ENCODE measurements around the gene BFAR. TPM values are rescaled to one million over a fixed set of nuclear protein-coding genes. Genes with fewer than 3 reads are reported as not detected.

Gene BFAR
- total and polyA plus RNA-seq, 9 of the 15 experiments (the other 6 are each of a cell fraction or from before 2014, with no cell fraction given), result 45.0 to 82.6 (median 60.4) TPM

GRCh38 chr16:14629612-14629918, 3.2 kb upstream of the BFAR start (continued):
- TF ChIP-seq TFE3 (CRISPR knock-in tag; IDR thresholded peaks at IDR 0.05) (no peak), FUS (optimal IDR thresholded peaks at IDR 0.05; ENCODE audit: low read depth, low read length) (no peak), TBP (optimal IDR thresholded peaks at IDR 0.05; ENCODE audit: low read depth, low read length) (no peak), HINFP (tag; conservative IDR thresholded peaks at IDR 0.05; ENCODE audit: low read depth) (no peak)

- Histone ChIP-seq H3K4me1 (replicated peaks in 1 of 2; ENCODE audit: control insufficient read depth in 2 of 2, insufficient read depth in 2 of 2, low read length in 2 of 2) (peaks cover 26 to 31% of the 10 kb centered on the region in 2 experiments), H3K9me3 (replicated peaks; ENCODE audit: control insufficient read depth, insufficient read depth, low read depth, low read length) (no peaks in the 10 kb centered on the region), H3K36me3 (ENCODE audit: control insufficient read depth, insufficient read depth, low read length) (peaks cover 39% of the 10 kb centered on the region), H3K79me2 (ENCODE audit: control insufficient read depth, insufficient read depth, low read length) (peaks cover 57% of the 10 kb centered on the region), H3K4me2 (ENCODE audit: insufficient read depth, low read length) (peak within 1 kb of the TSS; percentile 93), H3K27ac (ENCODE audit: extremely low read depth, low read depth, low read length) (peak within 1 kb of the TSS; percentile 99), H4K20me1 (replicated peaks; ENCODE audit: control insufficient read depth, insufficient read depth, low read length) (peaks cover 12% of the 10 kb centered on the region), H2AFZ (ENCODE audit: low read depth, low read length) (peak within 1 kb of the TSS; percentile 90), H3K9ac (ENCODE audit: insufficient read depth in 1 of 2, low read depth in 2 of 2, low read length in 2 of 2) (peak within 1 kb of the TSS; percentile 96 to 100), H3K9me1 (ENCODE audit: control insufficient read depth, insufficient read depth, low read length) (peaks cover 3% of the 10 kb centered on the region), H3K27me3 (ENCODE audit: control insufficient read depth in 2 of 2, insufficient read depth in 2 of 2, low read length in 2 of 2) (no peaks in the 10 kb centered on the region), H3K4me3 (peak within 1 kb of the TSS; percentile 83)
- DNase-seq (ENCODE audit: extremely low read depth in 1 of 4, low spot score in 3 of 4), result peak; percentile 96 to 98 (median 98)
- intact Hi-C loops (cut with micrococcal nuclease), result no loop called here
- ChIA-PET CTCF (ENCODE audit: low intra/inter-chr PET ratio) (no interaction called here), POLR2A (interaction anchor here (0.6 to 1.8 kb wide), 11 partner anchors 10 to 1608 kb away, joined by 3 to 10 read pairs (median 3); no protein-coding TSS in a partner anchor)
- 0% methylated on average over 36 of the region's 51 CpGs for WGBS (ENCODE audit: insufficient coverage, low coverage, missing lambda C conversion rate)
- ATAC-seq, result peak; percentile 79
- FAIRE-seq, result peak; percentile 97
- in situ Hi-C loops (cut with MboI), result loop anchor here (25.0 kb wide), 1 partner anchor 1882 kb away; no protein-coding TSS in a partner anchor
- no TSS peak for BruUV-seq (replicated peaks)
- TF ChIP-seq POLR2AphosphoS5 (IDR thresholded peaks at IDR 0.05; ENCODE audit: control insufficient read depth, insufficient read depth, low read depth, low read length), result peak; percentile 81
- peak; percentile 52 for TF ChIP-seq MBD2 (IDR thresholded peaks at IDR 0.05; ENCODE audit: borderline replicate concordance, low read depth)
- peak; percentile 55 for TF ChIP-seq ZNF263 (CRISPR knock-in tag; IDR thresholded peaks at IDR 0.05; ENCODE audit: borderline replicate concordance)
- no peak for TF ChIP-seq BRF1 (IDR thresholded peaks at IDR 0.05; ENCODE audit: borderline replicate concordance, extremely low read depth, insufficient read length)
- no peak for TF ChIP-seq DPF2 (IDR thresholded peaks at IDR 0.05)
- TF ChIP-seq KDM5B (IDR thresholded peaks at IDR 0.05; ENCODE audit: insufficient replicate concordance, low read depth, low read length), result peak; percentile 90
- TF ChIP-seq ARNT (IDR thresholded peaks at IDR 0.05), result no peak
- TF ChIP-seq HSF4 (CRISPR knock-in tag; IDR thresholded peaks at IDR 0.05; ENCODE audit: borderline replicate concordance), result no peak
- no peak for TF ChIP-seq SMARCB1 (IDR thresholded peaks at IDR 0.05; ENCODE audit: insufficient read length, low read depth)
- no peak for TF ChIP-seq PHB (CRISPR knock-in tag; IDR thresholded peaks at IDR 0.05)
- TF ChIP-seq ZNF511 (CRISPR knock-in tag; IDR thresholded peaks at IDR 0.05), result peak; percentile 62; the same call in 1 of the 2 replicates
These were observed 2.7 kb upstream of the BFAR start, which contains the start of gene PARN for GRCh38 chr16:14629919-14630619. TSS of gene PARN (minus strand) at chr16:14630260. CDS start at chr16:14630125, 135 bp downstream.

Data from K562 (cell line).